ENCODE measurements around the gene SLC12A2.

Gene SLC12A2

GRCh38 chr5:128154943-128155342 lies 71.4 kb downstream of the SLC12A2 start:
- TF ChIP-seq CTCF (IDR thresholded peaks at IDR 0.05; ENCODE audit: control insufficient read depth, extremely low read depth, insufficient read depth) = no peak
- H3K4me3 ChIP-seq (ENCODE audit: low read depth, low read length) = no peak overlapping the region
- DNase-seq (ENCODE audit: low read depth) = no peak

DNA sequence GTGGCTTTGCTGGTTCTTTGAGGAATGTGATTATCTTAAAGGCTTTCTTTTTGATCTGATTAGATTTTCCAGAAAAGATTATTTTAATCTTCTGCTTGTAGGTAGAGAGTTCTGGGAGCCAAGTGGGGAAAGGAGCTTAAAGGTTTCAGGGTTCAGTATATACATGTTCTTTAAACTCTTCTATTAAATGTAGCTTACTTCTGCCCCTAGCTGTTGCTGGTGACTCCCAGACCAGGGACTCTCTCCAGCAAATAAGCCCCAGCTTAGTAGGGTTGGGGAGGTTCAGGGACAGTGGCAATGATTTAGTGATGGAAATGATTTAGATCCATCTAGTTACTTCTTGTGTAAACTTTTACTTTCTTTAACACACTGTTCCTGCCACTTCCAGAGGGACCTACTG lies 72.2 kb downstream of the SLC12A2 start:
- DNase-seq (ENCODE audit: low read depth) = no peak
- no peak overlapping the region for H3K4me3 ChIP-seq (ENCODE audit: low read depth, low read length)
- no peak for TF ChIP-seq CTCF (IDR thresholded peaks at IDR 0.05; ENCODE audit: control insufficient read depth, extremely low read depth, insufficient read depth)

GRCh38 chr5:128156521-128156920 lies 73.0 kb downstream of the SLC12A2 start:
- H3K4me3 ChIP-seq (ENCODE audit: low read depth, low read length) = no peak overlapping the region
- TF ChIP-seq CTCF (IDR thresholded peaks at IDR 0.05; ENCODE audit: control insufficient read depth, extremely low read depth, insufficient read depth) = no peak
- no peak for DNase-seq (ENCODE audit: low read depth)

DNA sequence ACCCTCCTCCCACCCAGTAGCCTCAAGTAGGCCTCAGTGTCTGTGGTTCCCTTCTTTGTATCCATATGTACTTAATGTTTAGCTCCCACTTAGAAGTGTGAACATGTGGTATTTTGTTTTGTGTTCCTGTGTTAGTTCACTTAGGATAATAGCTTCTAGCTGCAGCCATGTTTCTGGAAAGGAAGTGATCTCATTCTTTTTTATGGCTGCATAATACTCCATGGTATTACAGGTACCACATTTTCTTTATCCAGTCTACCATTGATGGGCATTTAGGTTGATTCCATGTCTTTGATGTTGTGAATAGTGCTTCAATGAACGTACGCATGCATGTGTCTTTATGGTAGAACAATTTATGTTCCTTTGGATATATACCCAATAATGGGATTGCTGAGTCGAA lies 74.8 kb downstream of the SLC12A2 start:
- no peak overlapping the region for H3K4me3 ChIP-seq (ENCODE audit: low read depth, low read length)
- no peak for DNase-seq (ENCODE audit: low read depth)
- no peak for TF ChIP-seq CTCF (IDR thresholded peaks at IDR 0.05; ENCODE audit: control insufficient read depth, extremely low read depth, insufficient read depth)

DNA sequence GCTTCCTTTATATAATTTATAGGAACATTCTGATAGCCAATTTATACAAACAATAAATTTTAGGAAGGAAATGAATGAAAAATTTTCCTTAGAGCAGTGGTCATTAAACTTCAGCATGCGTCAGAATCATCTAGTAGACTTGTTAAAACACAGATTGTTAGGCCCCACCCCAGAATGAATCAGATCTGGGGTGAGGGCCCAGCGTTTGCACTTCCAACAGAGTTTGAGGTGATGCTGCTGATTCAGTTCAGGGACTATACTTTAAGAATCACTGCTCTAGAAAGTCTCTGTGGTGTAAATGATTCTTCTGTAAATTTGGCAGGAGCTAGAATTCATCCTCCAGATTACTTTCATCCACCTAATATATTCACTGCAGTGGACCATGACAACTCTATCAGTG lies 80.4 kb downstream of the SLC12A2 start:
- no peak for DNase-seq (ENCODE audit: low read depth)
- no peak for TF ChIP-seq CTCF (IDR thresholded peaks at IDR 0.05; ENCODE audit: control insufficient read depth, extremely low read depth, insufficient read depth)
- H3K4me3 ChIP-seq (ENCODE audit: low read depth, low read length) = no peak overlapping the region

DNA sequence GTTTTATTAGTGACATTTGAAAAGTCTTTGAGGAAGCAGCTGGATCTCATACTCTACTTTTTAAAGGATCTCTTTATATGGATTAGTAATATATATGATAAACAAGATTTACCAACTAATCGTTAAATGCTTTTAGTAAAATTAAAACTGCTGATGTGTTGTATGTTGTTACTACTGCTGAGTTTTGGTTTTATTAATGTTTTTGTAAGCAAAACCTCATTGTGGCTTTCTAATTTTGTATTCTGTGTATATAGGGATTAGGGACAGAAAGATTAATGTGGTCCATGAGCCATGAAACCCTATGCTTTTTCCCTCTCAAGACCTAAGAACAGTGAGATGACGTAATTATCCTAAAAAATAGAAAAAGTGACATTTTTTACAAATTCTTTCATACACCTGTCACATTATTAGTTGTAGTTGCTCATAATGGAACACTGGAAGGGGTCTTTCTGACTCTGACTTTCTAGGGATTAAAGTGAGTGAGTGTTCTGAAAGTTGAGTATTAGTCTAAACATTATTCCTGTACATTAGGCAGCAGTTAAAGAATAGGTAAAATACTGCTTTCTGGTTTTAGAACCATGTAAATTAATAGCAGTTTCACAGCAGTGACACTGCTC lies 85.9 kb downstream of the SLC12A2 start:
- no peak for DNase-seq (ENCODE audit: low read depth)
- TF ChIP-seq CTCF (IDR thresholded peaks at IDR 0.05; ENCODE audit: control insufficient read depth, extremely low read depth, insufficient read depth) = no peak
- H3K4me3 ChIP-seq (ENCODE audit: low read depth, low read length) = no peak overlapping the region

DNA sequence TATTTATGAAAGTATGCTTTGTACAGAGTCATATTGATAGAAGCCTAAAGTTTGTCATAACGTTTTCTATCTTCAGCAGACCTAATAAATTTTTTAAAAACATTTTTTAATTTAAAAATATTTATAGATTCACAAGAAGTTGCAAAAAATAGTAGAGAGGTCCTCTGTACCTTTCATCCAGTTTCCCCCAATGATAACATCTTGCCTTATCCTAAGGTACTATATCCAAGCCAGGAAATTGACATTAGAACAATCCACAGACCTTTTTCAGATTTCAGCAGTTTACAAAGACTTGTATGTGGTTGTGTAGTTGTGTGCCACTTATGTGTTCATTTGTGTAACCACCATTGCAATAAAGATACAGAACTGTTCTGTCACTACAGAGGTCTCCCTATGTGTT lies 88.5 kb downstream of the SLC12A2 start:
- no peak for DNase-seq (ENCODE audit: low read depth)
- H3K4me3 ChIP-seq (ENCODE audit: low read depth, low read length) = no peak overlapping the region
- no peak for TF ChIP-seq CTCF (IDR thresholded peaks at IDR 0.05; ENCODE audit: control insufficient read depth, extremely low read depth, insufficient read depth)
